NCI-H345 treated with DMSO at 0.1 percent for 48 hours (cell line): ENCODE results near the gene HYAL4.
"Not testable (repeated sequence)": the region's sequence is repeated elsewhere in the genome, so short reads cannot be mapped to it uniquely, and the experiment has no call there.

Experiments
- DNase-seq: peaks from one replicate; lab custom pipeline; 2025; ENCODE audit not compliant: unreplicated experiment; lab: John Stamatoyannopoulos, UW

HYAL4 gene, protein sequence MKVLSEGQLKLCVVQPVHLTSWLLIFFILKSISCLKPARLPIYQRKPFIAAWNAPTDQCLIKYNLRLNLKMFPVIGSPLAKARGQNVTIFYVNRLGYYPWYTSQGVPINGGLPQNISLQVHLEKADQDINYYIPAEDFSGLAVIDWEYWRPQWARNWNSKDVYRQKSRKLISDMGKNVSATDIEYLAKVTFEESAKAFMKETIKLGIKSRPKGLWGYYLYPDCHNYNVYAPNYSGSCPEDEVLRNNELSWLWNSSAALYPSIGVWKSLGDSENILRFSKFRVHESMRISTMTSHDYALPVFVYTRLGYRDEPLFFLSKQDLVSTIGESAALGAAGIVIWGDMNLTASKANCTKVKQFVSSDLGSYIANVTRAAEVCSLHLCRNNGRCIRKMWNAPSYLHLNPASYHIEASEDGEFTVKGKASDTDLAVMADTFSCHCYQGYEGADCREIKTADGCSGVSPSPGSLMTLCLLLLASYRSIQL

GRCh38 chr7:123844712-123845219 is at the start of gene HYAL4:
HYAL4 (plus strand) TSS chr7:123845169; CDS start chr7:123868274, 23,105 bp downstream.
- no peak for DNase-seq

GRCh38 chr7:123795917-123796316 is 49.1 kb upstream of the HYAL4 start:
- no peak for DNase-seq

GRCh38 chr7:123796568-123796967 is 48.4 kb upstream of the HYAL4 start:
- no peak for DNase-seq

- peak; percentile 9 for DNase-seq
These were observed 47.1 kb upstream of the HYAL4 start for GRCh38 chr7:123797673-123798531.

- no peak for DNase-seq
These were observed 46.3 kb upstream of the HYAL4 start for GRCh38 chr7:123798532-123799188.

GRCh38 chr7:123802249-123802648 is 42.7 kb upstream of the HYAL4 start:
- no peak for DNase-seq

GRCh38 chr7:123805287-123805686 is 39.7 kb upstream of the HYAL4 start:
- no peak for DNase-seq

- DNase-seq = no peak
These were observed 35.5 kb upstream of the HYAL4 start for GRCh38 chr7:123809471-123809870.

GRCh38 chr7:123811056-123811455 is 33.9 kb upstream of the HYAL4 start:
- no peak for DNase-seq

DNA sequence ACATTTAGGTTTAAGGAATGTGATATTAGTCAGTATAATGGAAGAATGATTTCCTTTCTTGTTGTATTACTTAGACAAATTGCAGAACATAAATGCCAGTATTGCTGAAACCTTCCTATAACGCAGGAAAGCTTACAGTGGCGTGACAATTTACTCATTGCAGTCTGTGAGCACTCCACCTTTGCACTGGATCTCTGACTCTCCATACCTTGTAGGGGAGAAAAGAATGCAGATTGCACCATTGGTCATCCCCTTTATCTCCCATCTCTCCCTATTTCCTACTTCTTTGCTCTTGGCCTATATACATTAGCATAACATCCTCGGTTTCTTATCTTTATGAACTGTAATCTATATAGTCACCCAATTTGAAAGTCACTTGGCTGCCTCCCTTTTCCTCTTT is 28.1 kb upstream of the HYAL4 start:
- no peak for DNase-seq

GRCh38 chr7:123819001-123819400 is 26.0 kb upstream of the HYAL4 start:
- DNase-seq = no peak

- not testable (repeated sequence) for DNase-seq
These were observed 25.2 kb upstream of the HYAL4 start for GRCh38 chr7:123819795-123820194.

DNA sequence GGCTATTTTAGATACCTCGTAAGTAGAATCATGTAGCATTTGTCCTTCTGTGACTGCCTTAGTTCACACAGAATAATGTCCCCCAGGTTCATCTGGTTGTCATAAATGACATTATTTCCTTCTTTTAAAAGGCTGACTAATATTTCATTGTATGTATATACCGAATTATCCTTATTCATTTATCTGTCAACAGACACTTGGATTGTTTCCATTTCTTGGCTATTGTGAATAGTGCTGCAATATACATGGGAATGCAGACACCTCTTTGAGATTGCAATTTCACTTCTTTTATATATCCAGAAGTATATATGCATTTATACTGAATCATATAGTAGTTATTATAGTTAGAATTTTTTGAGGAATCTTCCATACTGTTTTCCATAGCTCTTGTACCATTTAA is 24.1 kb upstream of the HYAL4 start:
- no peak for DNase-seq

GRCh38 chr7:123821320-123821719 is 23.6 kb upstream of the HYAL4 start:
- no peak for DNase-seq

- no peak for DNase-seq
These were observed 20.8 kb upstream of the HYAL4 start for GRCh38 chr7:123823898-123824753.

GRCh38 chr7:123824754-123825067 is 20.3 kb upstream of the HYAL4 start:
- peak; percentile 54 for DNase-seq

DNA sequence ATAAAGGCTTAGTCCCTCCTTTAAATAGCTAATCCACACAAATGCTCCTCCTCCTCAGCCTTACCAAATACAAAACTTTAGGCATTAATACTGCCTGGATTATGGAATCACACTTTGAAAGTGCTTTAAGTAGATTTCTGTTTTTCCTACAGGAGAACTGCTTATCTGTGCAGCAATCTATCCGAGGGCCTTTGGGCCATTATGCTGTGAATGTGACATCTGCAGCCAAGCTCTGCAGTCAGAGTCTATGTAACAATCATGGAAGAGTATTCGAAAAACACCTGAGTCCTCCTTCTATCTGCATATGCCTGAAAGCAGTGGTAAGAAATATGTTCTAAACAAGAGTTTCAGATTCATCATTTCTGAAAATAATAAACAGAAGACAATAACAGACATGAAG is 16.2 kb upstream of the HYAL4 start:
- DNase-seq = no peak

- no peak for DNase-seq
These were observed 8.3 kb upstream of the HYAL4 start for GRCh38 chr7:123836656-123837055.

DNA sequence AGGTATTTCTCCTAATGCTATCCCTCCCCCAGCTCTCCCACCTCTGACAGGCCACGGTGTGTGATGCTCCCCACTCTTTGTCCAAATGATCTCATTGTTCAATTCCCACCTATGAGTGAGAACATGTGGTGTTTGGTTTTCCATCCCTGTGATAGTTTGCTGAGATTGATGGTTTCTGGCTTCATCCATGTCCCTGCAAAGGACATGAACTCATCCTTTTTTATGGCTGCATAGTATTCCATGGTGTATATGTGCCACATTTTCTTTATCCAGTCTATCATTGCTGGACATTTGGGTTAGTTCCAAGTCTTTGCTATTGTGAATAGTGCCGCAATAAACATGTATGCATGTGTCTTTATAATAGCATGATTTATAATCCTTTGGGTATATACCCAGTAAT is 5.9 kb upstream of the HYAL4 start:
- DNase-seq = not testable (repeated sequence)

GRCh38 chr7:123844142-123844541 is 827 bp upstream of the HYAL4 start:
- not testable (repeated sequence) for DNase-seq
